OCI-LY3 (cell line): Measurements from ENCODE around the gene ZNF618.

ENCODE experiments used
- CTCF ChIP-seq: fragments of 200-600, 300-600 bp; sonication (generic); IDR thresholded peaks from 2 replicates; pipeline ENCODE4 v1.5.1; 2014; ENCODE audit warnings: antibody characterized with exemption, low read length, low read depth
- EZH2phosphoT487 ChIP-seq: fragments of 200-600 bp; shearing (Covaris generic); IDR thresholded peaks from 2 replicates; pipeline ENCODE4 v1.6.1; 2018; ENCODE audit warnings: antibody characterized with exemption, mixed run types, low read depth

GRCh38 chr9:113995963-113996362 lies 119.9 kb downstream of the ZNF618 start:
- TF ChIP-seq CTCF (no peak), EZH2phosphoT487 (no peak)
